Fibroblast of lung (primary cell): ENCODE measurements around the gene CD109.

Experiments used
- EZH2 ChIP-seq: IDR thresholded peaks from 2 replicates; pipeline ENCODE4 v1.5.1; 2012; ENCODE audit warnings: low read length, control low read depth, mild to moderate bottlenecking; ENCODE audit errors: missing control alignments
- TF ChIP-seq, protein P1 (sequence below), 2 donors: IDR thresholded peaks in 1 of 2; conservative IDR thresholded peaks in 1 of 2; 1 replicate in 1 of 2; 2 replicates in 1 of 2; pipeline ENCODE4 v1.5.1; 2011 to 2012; ENCODE audit warnings: low read length in 2 of 2, control low read depth in 1 of 2, inconsistent platforms in 1 of 2, low read depth in 1 of 2, mild to moderate bottlenecking in 1 of 2

DNA sequence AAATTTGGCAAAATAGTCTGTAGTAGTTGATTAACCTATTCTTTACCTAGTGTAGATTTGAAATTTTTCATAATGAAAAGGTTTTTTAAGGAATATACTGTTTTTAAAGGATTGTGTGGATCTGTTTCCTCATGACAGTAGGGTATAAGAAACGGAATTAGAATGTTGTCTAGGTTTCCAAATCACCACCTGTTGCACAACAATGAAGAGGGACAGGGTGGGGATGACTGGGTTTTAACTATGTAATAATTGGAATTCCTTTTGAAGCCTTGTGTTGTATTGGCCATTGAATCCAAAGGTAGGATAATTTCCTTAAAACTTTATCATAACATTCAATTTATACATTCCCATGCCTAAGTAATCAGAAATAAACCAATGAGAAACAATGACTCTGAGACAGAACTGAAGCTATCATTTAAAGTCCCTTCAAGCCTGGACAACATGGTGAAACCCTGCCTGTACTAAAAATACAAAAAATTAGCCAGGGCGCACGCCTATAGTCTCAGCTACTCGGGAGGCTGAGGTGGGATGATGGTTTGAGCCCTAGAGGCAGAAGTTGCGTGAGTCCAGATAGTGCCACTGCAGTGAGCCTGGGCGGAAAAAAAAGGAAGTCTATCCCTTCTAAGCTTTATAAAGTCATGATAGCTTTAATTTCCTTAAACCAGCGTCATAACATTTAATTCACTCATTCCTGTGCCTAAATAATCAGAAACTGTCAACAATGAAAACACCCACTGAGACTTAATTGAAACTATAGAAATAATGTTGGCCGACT, 23.9 kb upstream of the CD109 start:
- TF ChIP-seq, protein P1, sequence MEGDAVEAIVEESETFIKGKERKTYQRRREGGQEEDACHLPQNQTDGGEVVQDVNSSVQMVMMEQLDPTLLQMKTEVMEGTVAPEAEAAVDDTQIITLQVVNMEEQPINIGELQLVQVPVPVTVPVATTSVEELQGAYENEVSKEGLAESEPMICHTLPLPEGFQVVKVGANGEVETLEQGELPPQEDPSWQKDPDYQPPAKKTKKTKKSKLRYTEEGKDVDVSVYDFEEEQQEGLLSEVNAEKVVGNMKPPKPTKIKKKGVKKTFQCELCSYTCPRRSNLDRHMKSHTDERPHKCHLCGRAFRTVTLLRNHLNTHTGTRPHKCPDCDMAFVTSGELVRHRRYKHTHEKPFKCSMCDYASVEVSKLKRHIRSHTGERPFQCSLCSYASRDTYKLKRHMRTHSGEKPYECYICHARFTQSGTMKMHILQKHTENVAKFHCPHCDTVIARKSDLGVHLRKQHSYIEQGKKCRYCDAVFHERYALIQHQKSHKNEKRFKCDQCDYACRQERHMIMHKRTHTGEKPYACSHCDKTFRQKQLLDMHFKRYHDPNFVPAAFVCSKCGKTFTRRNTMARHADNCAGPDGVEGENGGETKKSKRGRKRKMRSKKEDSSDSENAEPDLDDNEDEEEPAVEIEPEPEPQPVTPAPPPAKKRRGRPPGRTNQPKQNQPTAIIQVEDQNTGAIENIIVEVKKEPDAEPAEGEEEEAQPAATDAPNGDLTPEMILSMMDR (conservative IDR thresholded peaks at IDR 0.05 in 1 of 2, IDR thresholded peaks at IDR 0.05 in 1 of 2; ENCODE audit: low read depth in 1 of 2, low read length in 2 of 2) = no peak
- no peak for TF ChIP-seq EZH2
